ENCODE data around the gene PDE3A.
"Not testable (repeated sequence)": the region's sequence is repeated elsewhere in the genome, so short reads cannot be mapped to it uniquely, and the experiment has no call there.

Gene PDE3A

DNA sequence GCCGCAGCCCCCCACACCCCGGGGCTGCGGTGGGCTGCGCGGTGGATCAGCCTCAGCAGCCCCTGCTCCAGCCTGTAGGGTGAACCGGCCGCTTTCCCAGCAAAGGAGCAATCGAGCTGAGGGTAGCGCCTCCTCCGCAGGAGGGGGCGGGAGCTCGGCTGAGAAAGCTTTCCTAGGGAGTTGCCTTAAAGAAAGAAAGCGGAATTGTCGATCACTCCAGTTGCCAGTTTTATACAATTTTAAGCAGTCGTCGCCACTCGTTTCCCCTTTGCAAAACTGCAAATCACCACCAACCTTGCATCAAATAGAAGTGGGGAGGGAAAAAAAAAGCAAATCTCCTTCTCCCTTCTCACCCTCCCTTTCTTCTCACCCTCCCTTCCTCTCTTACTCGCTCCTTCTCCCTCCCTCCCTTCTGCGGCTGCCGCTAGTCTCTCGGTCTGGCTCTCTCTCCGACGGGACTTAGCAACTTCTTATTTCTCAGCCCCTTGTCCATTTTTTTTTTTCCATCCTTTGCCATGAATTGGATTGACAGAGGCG, at the start of gene PDE3A:
Gene PDE3A, plus strand, starts transcription at position 424 of the 537 bp plus-strand sequence. CDS start 748 bp downstream, outside the sequence.
- TF ChIP-seq, protein P1, sequence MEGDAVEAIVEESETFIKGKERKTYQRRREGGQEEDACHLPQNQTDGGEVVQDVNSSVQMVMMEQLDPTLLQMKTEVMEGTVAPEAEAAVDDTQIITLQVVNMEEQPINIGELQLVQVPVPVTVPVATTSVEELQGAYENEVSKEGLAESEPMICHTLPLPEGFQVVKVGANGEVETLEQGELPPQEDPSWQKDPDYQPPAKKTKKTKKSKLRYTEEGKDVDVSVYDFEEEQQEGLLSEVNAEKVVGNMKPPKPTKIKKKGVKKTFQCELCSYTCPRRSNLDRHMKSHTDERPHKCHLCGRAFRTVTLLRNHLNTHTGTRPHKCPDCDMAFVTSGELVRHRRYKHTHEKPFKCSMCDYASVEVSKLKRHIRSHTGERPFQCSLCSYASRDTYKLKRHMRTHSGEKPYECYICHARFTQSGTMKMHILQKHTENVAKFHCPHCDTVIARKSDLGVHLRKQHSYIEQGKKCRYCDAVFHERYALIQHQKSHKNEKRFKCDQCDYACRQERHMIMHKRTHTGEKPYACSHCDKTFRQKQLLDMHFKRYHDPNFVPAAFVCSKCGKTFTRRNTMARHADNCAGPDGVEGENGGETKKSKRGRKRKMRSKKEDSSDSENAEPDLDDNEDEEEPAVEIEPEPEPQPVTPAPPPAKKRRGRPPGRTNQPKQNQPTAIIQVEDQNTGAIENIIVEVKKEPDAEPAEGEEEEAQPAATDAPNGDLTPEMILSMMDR (IDR thresholded peaks at IDR 0.05; ENCODE audit: low read depth, low read length, missing control alignments), result peak; percentile 2
- peak within 1 kb of the TSS; percentile 47 for H3K4me3 ChIP-seq (replicated peaks; ENCODE audit: low read depth, low read length)
- DNase-seq (ENCODE audit: extremely low read depth, low read depth), result no peak

DNA sequence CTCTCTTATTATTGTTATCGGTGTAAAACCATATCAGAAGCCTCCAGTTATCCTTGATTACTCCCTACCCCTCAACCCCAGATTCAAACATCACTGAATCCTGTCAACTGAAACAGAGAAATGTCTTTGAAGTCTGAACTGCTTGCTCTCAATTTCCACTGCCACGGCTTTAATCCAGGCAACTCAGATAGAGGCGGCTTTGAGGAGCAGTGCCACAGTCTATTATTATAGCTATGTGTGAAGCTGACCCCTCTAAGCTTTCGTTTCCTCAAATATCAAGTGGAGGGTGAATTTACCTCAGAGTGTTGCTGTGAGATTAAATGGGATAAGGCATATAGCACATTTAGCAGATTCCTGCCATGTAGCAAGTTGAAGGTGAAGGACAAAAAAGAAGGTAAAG, 49.0 kb upstream of the PDE3A start:
- TF ChIP-seq, protein P1 (IDR thresholded peaks at IDR 0.05; ENCODE audit: low read depth, low read length, missing control alignments), result no peak
- H3K4me3 ChIP-seq (replicated peaks; ENCODE audit: low read depth, low read length), result no peak overlapping the region
- DNase-seq (ENCODE audit: extremely low read depth, low read depth), result no peak

DNA sequence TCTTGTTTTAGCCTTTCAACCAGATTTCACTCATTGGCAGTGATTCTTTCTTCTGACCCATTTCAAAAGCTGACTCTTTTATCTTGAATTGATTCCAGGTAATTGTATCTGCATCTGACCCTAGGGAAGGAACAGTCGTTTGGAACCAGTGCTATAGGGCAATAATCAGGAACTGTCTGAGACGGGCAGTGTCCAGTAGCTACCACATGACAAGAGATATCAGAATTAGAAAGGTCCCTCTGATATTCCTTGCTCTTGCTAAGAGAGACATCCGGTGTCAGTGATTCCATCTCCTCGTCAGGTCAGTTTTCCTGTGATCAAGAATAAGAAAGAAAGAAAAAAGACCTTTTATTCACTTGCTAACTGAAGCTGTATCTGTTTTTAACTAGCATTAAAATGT, 47.8 kb upstream of the PDE3A start:
- H3K4me3 ChIP-seq (replicated peaks; ENCODE audit: low read depth, low read length), result no peak overlapping the region
- no peak for DNase-seq (ENCODE audit: extremely low read depth, low read depth)
- TF ChIP-seq, protein P1 (IDR thresholded peaks at IDR 0.05; ENCODE audit: low read depth, low read length, missing control alignments), result no peak

DNA sequence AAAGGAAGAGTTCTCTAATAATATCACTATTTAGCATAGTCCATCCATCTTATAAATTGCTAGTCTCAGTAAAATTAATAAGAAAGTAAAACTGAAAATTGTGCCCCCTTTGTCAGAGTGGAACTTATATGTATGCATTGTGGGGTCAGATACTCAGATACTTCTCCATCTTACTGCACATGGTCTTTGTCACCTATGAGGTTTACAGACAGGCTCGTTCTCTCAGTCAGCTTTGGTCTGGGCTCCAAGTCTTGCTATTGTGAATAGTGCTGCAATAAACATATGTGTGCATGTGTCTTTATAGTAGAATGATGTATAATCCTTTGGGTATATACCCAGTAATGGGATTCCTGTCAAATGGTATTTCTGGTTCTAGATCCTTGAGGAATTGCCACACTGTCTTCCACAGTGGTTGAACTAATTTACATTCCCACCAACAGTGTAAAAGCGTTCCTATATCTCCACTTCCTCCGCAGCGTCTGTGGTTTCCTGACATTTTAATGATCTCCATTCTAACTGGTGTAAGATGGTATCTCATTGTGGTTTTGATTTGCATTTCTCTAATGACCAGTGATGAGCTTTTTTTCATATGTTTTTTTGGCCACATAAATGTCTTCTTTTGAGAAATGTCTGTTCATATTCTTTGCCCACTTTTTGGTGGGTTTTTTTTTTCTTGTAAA, 37.4 kb upstream of the PDE3A start:
- not testable (repeated sequence) for DNase-seq (ENCODE audit: extremely low read depth, low read depth); H3K4me3 ChIP-seq (replicated peaks; ENCODE audit: low read depth, low read length)

DNA sequence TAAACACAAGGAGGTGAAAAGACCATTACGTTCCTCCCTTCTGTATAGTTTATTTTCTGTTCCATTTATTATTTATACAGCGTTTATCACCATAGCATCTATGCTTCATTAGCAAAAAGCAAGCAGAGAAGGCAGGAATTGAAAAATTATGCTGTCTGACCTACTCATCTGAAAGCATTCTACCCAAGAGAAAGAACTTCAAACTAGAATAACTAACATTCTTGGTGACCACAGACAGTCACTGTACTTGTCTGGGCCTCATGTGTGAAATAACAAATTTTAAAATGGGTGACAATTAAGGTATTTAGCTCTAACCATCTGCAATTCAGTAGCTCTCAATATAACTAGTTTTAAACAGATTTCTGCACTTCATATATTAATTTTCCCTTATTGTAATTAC, 29.3 kb upstream of the PDE3A start:
- TF ChIP-seq, protein P1 (IDR thresholded peaks at IDR 0.05; ENCODE audit: low read depth, low read length, missing control alignments), result no peak
- DNase-seq (ENCODE audit: extremely low read depth, low read depth), result no peak
- no peak overlapping the region for H3K4me3 ChIP-seq (replicated peaks; ENCODE audit: low read depth, low read length)

DNA sequence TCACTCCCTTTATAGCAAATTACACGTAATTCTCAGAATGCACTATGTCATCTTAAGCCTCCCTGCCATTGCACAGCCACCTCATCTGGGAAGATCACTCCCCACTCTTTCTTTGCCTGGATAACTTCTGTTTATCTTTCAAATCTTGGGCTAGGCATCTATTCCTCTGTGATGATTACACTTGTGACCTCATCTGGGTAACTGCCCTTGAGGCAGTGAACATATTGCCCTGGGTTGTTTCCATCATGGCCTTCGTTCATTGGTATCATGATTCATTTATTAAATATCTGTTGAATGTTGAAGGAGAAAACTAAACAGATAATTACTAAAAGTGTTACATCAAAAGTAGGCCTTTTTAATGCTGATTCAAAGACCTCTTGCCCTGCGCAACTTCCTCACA, 26.2 kb upstream of the PDE3A start:
- no peak overlapping the region for H3K4me3 ChIP-seq (replicated peaks; ENCODE audit: low read depth, low read length)
- DNase-seq (ENCODE audit: extremely low read depth, low read depth), result no peak
- TF ChIP-seq, protein P1 (IDR thresholded peaks at IDR 0.05; ENCODE audit: low read depth, low read length, missing control alignments), result no peak

DNA sequence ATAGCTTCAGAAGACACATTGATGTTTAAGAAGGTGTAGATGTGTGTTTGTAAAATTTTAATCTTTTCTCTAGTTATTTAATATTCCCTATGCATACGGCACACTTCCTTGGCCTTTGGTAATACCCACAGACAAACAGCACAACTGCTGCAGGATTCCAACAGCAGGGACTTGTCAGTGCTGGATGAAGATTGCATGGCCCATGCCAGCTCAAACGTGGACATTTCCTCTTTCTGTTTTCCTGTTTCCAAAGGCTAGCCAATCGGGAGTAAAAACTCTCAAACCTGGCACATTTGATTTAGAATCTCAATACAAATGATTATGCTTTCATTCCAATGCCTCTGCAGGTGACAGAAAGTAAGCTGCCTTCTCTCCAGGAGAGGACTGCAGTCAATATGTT, 22.5 kb upstream of the PDE3A start:
- no peak overlapping the region for H3K4me3 ChIP-seq (replicated peaks; ENCODE audit: low read depth, low read length)
- TF ChIP-seq, protein P1 (IDR thresholded peaks at IDR 0.05; ENCODE audit: low read depth, low read length, missing control alignments), result no peak
- no peak for DNase-seq (ENCODE audit: extremely low read depth, low read depth)
